Measurements from ENCODE around the gene TAAR6.
"Not testable (repeated sequence)": the region's sequence is repeated elsewhere in the genome, so short reads cannot be mapped to it uniquely, and the experiment has no call there.

Gene TAAR6

DNA sequence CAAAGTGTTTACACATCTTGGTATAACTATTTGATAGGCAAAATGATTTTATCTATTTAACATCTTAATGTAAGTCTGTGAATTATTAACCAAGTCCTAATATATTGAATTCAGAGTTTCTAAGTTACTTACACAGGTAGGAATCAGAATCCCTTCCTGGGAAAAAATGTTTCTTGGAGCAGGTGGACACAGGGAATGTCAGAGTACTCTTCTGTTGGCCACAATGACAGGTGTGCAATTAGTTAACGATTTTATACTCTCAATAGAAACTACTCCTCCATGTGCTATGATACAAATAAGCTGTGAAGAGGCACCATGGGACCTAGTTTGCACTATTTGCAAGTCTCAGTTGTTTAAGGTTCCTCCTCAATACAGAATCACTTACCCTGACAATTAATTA lies 20.2 kb downstream of the TAAR6 start:
- no peak for DNase-seq (ENCODE audit: low read depth, low spot score)

DNA sequence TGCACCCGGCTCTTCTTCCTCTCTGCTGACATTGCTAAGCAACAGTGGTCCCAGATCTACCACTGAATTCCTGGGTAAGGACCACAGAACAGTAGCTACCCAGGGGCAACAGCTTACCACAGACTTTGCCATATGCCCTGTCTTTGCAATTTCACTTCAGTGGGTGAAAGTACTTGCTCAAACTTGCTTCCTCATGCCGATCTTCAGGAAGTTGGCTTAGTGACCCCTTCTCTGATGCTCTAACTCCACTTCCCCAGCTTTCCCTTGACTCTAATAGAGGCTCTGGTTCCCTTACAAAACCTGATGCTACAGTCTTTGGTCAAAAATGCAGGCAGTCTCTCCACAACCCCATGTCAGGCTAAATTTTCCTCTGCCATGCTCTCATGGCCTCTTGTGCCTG lies 22.7 kb downstream of the TAAR6 start:
- no peak for DNase-seq (ENCODE audit: low read depth, low spot score)

DNA sequence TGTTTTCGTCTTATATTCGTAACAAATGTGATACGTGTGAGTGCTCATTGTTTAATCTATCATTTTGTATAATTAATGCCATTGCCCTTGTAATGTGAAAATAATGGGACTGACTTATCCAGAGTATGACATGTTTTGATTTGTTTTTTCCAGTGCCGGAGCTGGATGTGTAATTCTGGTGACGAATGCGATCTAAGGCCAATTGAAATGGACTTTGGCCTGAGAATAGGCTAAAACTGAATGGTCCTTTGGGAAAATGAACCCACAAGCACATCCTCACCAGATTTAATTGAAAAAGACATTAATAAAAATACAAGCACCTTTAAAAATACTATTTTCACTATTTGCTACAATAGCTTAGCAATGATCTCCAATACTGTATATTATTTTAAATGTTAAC lies 26.1 kb downstream of the TAAR6 start:
- DNase-seq (ENCODE audit: low read depth, low spot score) = no peak

DNA sequence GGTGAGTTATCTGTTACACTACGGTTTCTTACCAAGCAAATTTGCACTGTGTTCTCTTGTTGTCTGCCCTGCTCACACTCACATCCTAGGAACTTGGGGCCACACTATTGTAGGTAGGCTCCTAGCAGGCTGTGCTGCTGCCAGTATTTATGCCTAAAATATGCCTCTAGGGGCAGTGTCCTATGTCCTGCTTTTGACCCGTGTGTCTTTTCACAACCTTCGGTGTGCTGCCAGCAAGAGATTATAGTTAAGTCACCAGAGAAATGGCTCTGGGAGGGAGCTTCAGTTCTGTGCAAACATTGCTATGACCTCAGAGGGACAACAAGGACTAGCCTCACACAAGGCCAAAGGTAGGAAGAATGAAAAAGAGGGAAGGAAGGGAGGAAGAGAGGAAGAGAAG lies 28.4 kb downstream of the TAAR6 start:
- no peak for DNase-seq (ENCODE audit: low read depth, low spot score)

DNA sequence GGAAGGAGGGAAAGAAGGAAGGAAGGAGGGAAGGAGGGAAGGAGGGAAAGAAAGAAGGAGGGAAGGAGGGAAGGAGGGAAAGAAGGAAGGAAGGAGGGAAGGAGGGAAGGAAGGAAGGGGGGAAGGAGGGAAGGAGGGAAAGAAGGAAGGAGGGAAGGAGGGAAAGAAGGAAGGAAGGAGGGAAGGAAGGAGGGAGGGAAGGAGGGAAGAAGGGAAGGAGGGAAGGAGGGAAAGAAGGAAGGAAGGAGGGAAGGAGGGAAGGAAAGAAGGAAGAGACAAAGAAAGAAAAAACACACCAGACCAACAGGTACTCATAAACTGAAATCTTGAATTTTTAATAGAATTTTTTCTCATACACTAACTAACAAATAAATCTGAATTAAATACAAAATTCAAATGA lies 30.8 kb downstream of the TAAR6 start:
- DNase-seq (ENCODE audit: low read depth, low spot score) = not testable (repeated sequence)

DNA sequence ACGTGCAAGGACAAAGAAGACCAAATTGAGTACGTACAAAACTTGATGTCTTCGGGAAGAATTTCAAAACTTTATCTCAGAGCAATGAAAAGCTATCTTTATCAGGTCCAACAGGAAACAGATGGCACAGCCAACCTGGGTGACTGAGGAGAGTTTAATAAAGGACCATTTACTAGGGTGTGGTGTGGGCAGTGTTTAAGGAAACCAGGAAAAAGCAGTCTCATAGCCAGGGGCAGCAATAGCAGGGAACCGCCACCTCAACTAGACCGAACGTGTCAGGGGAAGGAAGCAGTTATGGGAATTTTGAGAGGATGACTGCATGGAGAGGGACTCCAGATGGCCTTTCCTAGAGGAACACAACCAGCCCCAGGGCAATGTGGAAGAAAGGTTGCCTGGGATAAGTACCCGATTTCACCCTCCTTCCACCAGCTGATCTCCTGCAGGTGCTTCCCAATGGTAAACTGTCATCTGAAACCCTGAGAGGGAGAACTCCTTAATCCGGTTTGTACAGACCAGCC lies 34.6 kb downstream of the TAAR6 start:
- no peak for DNase-seq (ENCODE audit: low read depth, low spot score)

DNA sequence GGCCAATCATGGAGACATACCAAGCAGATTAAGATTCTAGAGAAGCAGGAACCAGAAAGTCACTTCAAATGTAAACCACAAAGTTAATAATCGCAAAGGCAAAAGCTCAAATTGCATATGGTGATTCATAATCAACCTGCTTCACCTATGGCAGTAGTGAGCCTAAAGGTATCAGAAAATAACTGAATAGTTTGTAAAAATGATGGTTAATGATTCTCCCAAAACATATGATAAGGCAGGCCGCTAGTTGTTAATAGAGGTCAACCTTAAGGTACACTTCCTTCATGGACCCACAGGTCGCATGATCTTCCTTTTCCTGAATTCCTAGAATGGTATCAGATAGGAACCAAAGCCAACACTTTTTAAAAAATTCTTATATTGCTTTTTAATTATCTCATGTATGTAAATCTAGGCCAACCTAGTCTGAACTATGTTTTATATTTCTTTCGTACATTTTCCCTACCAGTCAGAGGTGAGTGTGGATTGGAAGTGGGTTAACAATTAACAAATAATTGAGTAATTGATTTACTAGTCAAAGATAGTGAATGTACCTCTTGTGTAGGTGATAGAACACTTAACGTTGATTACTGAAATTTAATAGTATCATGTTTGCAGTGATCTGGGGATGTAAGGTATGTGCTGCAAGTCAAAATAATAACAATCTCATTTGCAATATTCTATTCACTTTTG lies 37.6 kb downstream of the TAAR6 start:
- no peak for DNase-seq (ENCODE audit: low read depth, low spot score)

DNA sequence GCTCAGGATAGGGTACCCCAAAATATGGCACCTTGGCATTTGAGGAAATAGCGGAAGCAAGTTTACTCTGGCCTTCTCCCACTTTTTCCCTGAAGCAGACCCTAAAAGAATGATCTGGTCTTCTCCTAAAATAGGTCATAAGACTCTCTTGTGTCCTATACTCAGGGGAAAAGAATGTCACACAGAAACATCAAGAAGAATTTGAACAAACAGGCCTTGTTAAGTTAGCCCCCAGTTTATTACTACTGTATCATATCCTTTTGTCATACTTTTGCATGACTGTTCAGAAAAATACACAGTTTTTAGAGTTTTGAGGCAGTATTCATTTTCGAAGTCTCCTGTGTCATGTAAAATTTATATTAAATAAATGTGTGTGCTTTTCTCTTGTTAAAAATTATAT lies 41.5 kb downstream of the TAAR6 start:
- DNase-seq (ENCODE audit: low read depth, low spot score) = no peak

DNA sequence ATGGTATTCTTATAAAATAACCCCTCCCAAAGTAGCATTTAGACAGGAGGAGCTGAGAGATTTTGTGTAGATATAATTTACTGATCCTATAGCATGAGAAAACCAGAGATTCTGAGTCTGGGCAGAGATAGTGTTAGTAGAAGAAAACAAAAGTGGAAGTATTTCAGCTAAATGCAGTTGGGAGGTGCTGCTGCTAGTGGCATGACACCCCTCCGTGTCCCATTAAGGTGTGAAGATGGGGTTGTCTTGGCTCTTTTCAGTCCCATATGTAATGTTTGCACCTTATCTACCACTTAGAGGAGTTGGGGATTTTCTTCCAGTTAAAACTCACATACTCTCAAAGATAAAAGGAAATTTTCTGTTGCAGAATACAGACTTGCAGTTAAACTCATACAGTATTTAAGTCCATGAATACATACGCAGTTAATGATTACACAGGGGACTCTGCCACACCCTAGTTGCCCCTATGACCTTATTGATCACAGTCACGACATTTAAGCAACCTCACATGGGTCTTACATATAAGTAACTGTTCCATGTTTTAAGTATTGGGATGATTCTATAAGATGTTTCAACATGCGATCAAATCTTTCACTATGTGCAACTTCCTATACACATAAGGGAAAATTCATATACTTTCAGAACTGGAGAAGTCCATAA lies 42.5 kb downstream of the TAAR6 start:
- no peak for DNase-seq (ENCODE audit: low read depth, low spot score)

DNA sequence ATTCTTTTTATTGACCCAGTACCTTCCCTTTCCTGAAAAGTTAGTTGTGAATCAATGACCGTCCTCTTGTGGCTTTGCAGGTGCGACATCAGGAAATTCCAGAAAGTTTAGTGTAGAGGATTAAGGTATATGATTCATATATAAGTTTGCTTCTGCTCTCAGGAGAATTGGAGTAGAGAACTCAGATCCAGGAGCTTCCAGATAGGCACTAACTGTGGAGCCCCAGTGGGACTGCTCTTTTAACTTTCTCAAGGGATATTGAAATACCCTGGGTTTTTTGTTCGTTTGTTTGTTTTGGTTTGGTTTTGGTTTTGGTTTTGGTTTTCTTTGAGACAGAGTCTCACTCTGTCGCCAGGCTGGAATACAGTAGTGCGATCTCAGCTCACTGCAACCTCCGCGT lies 44.4 kb downstream of the TAAR6 start:
- DNase-seq (ENCODE audit: low read depth, low spot score) = no peak

DNA sequence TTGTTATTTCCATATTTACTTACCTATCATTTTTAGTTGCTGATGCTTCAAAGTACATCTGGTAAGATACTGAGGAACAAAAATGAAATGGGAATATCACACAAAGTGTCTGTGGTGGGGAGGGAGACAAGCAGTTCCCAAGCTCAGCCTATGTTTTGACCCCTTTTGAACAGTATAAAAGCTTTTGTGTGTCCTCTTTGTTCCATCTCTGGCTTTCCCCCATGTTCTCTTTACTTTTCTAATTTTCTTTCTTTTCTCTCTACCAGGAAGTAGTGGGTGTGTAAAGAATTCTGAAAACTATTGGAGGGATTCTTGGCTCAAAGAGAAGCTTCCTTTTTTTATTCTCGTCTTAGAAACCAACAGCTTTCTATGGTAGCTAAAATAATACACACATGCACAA lies 46.6 kb downstream of the TAAR6 start:
- no peak for DNase-seq (ENCODE audit: low read depth, low spot score)
